Stimulated activated CD4-positive, alpha-beta T cell treated with anti-CD3 and anti-CD28 coated beads, TNF-alpha, amount 100 ng/mL, for 48 hours (primary cell): ENCODE measurements around the gene ALB.
"Not testable (repeated sequence)": the region's sequence is repeated elsewhere in the genome, so short reads cannot be mapped to it uniquely, and the experiment has no call there.

Experiments
- DNase-seq, 3 donors: peaks; one replicate each; pipeline ENCODE4 v3.0.0-alpha.2; 2020; ENCODE audit warnings: low read depth in 3 of 3

The ALB gene

DNA sequence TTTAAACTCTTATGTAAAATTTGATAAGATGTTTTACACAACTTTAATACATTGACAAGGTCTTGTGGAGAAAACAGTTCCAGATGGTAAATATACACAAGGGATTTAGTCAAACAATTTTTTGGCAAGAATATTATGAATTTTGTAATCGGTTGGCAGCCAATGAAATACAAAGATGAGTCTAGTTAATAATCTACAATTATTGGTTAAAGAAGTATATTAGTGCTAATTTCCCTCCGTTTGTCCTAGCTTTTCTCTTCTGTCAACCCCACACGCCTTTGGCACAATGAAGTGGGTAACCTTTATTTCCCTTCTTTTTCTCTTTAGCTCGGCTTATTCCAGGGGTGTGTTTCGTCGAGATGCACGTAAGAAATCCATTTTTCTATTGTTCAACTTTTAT is at the start of gene ALB:
Gene ALB, plus strand, starts transcription at position 246 of the 400 bp plus-strand sequence. Its CDS starts 41 bp downstream, at position 287.
- DNase-seq: no peak

DNA sequence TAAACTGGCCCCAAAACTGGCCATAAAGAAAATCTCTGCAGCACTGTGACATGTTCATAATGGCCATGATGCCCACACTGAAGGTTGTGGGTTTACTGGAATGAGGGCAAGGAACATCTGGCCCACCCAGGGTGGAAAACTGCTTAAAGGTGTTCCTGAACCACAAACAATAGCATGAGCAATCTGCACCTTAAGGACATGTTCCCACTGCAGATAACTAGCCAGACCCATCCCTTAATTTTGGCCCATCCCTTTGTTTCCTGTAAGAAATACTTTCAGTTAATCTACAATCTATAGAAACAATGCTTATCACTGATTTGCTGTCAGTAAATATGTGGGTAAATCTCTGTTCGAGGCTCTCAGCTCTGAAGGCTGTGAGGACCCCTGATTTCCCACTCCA is 46.9 kb upstream of the ALB start:
- not testable (repeated sequence) for DNase-seq

GRCh38 chr4:73369506-73370199 is 34.4 kb upstream of the ALB start:
- not testable (repeated sequence) for DNase-seq

DNA sequence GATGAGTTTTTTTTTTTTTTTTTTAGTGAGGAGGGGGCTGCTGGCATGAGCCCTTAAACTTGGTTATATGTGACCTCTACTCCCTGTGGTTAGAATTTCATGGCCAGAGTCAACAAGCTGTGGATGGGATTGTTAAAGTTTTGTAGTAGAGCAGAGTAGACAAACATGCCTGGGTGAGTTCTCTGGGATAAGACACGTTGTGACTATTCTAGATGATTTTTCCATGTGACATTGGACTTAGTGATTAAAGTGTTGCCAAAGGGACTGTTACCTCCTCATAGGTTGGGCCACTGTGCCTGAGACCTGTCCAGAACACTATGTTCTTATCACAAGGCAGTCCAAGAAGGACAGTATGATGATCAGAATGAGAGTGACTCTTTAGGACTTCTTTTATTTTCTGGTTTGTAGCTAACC is 28.8 kb upstream of the ALB start:
- DNase-seq: no peak

DNA sequence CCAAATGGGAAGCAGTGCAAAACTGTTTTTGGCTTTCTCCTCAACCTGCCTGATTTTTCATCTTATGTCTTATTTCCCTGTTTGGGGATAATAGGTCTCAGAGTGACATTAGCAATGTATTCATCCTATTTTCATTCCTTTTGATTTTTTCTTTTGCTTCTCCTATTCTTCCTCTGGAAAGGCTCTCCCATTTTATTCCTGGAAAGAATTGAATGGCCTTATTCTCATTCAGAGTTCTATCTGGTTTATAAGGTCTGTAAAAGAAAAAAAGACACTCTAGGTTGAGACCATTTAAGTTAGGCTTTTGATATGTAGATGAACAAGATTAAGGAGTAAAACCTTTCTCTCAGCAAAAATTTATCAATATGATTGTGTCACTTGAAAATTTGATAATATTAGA is 27.8 kb upstream of the ALB start:
- DNase-seq: no peak

GRCh38 chr4:73376976-73377375 is 27.1 kb upstream of the ALB start:
- DNase-seq: no peak

- no peak for DNase-seq
Observed at GRCh38 chr4:73378887-73379286, 25.2 kb upstream of the ALB start.

DNA sequence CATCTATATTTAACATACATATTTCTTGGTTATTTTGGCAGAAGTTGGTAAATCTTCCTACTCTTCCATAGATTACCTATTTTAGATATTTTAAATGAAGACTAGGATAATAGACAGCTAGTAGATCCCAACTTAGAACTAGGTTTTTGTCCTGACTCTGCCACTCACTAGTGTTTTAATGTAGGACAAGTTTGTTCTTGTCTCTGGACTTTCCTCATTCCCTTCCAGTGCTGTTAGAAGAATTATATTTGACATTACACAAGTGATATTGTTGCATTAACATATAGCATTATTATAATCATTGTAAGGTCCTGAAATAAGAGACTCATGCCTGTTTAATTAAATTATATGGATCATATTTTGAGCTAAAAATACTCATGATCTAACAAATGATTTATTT is 24.1 kb upstream of the ALB start:
- DNase-seq: no peak

DNA sequence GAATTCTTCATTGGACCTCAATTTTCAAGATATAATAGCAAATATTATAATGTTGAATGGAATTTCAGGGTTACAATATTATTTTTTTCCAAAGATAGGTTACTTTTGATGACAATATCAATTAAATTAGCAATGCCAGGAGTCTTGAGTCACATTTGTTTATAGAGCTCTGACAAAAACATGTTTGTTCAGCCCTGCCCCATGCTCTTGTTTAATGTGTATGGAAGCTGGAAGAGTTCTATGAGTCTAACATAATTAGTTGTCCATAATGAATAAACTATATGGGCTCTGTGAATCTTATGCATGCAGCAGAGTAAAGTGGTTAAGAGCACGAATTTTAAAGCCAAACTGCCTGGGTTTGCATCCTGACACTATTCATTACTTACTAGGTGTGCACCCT is 22.9 kb upstream of the ALB start:
- no peak for DNase-seq

DNA sequence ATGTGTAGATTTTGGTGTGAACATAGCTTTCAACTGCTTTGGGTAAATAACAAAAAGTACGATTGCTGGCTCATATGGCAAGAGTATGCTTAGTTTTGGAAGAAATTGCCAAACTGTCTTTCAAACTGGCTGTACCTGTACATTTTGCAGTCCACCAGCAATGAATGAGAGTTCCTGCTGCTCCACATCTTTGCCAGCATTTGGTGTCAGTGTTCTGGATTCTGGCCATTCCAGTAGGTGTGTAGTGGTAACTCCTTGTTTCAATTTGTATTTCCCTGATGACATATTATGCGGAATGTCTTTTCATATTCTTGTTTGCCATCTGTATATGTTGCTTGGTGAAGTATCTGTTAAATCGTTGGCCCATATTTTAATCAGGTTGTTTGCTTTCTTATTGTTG is 20.6 kb upstream of the ALB start:
- no peak for DNase-seq

DNA sequence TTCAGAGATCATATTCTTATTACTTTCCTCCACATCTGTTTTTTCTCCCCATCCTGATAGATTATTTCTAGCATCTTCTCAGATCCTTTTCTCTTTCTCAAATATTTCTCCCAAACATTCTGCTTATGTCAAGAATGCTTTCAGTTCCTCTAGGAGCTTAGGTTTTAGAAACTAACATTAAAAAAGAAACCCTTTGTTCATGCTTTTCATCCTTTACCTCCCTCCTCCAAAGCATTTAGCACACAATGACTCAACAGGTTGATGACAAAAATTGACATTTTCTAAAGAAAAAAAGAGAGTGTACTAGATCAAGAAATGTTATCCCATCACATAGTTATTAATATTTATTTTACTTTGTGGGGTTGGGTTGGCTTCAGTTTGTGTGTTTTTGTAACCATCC is 16.5 kb upstream of the ALB start:
- no peak for DNase-seq

- no peak for DNase-seq
Observed at GRCh38 chr4:73388887-73389286, 15.2 kb upstream of the ALB start.

GRCh38 chr4:73389663-73390062 is 14.4 kb upstream of the ALB start:
- DNase-seq: not testable (repeated sequence)

DNA sequence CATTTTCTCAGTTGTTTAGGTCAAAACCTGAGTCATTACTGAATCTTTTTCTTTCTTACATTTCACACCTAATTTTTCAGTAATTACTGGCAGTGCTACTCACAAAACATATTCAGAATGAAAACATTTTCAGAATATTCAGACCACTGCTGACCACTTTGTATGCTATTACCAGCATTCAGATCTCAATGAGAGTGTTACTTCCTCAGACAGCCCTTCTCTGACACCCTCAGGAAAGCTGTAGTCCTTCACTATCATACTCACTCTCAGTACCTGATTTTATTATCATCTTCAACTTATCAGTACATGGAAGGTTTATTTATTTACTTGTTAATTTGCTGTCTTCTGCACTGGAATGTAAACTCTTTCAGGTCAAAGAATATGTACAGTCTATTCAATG is 12.3 kb upstream of the ALB start:
- DNase-seq: no peak

GRCh38 chr4:73392936-73393335 is 11.2 kb upstream of the ALB start:
- DNase-seq: no peak

DNA sequence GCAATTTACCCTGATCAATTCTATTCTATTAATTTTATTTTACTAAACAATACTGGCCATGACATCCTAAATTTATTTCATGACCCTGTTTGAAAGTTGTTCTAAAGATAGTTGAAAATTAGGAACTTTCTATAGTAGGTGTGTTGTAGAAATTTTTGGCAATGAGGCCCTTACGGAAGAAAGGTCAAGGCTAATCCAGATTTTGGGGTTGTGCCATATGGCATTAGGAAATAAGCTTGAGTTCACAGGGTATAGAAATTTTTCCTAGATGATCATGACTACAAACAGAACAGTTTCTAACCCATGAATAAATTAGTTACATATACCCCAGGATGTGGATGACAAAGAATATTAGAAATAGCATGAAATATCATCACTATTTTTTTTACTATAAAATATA is 7.8 kb upstream of the ALB start:
- DNase-seq: no peak

DNA sequence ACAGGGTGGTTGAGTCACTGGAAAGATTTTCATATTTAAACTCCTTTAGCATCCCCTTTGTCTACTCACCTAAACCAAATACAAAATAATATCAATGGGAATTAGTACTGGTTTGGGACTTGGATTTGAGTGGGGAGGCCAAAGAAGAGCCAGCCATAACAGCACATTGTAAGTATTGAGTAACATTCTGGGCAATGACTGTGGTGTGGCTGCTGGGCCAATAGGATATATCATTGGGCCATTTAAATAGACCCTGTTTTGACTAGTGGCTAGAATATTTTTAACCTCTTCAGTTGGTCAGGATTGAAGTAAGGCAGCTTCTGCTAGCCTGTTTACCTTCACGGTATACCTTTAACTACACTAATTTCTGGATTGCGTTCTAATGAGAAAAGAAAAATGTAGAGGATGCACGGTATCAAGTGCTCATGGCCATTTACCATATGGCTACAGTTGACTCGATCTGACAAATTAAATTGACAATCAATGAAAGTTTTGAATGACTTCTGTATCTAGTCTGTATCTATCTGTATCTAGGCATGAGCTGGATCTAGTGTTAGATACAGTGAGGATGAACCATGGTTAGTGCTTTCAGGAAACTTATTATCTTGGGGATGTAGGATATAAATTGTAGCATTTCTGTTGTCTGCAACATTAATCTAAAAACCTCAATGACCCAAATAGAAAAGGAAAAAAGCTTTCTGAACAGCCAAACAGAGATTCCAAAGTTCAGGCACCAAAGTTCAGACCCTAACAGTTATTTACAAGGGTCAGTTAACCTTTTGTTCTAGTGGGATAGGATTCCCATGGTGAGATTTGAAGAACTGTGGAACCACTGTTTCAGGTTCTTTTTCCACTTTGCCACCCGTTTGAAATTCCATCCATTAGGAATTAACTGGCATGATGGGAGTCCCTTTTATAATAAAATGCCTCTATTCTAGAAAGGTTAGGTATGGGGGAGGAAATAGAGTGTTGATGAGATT is 6.8 kb upstream of the ALB start:
- DNase-seq: no peak

GRCh38 chr4:73401412-73401811 is 2.7 kb upstream of the ALB start:
- no peak for DNase-seq

- DNase-seq: no peak
Observed at GRCh38 chr4:73404457-73404856, 370 bp downstream of the ALB start.

DNA sequence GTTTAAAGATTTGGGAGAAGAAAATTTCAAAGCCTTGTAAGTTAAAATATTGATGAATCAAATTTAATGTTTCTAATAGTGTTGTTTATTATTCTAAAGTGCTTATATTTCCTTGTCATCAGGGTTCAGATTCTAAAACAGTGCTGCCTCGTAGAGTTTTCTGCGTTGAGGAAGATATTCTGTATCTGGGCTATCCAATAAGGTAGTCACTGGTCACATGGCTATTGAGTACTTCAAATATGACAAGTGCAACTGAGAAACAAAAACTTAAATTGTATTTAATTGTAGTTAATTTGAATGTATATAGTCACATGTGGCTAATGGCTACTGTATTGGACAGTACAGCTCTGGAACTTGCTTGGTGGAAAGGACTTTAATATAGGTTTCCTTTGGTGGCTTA is 1.1 kb downstream of the ALB start:
- DNase-seq: no peak

DNA sequence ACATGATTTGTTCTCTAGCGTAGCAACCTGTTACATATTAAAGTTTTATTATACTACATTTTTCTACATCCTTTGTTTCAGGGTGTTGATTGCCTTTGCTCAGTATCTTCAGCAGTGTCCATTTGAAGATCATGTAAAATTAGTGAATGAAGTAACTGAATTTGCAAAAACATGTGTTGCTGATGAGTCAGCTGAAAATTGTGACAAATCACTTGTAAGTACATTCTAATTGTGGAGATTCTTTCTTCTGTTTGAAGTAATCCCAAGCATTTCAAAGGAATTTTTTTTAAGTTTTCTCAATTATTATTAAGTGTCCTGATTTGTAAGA is 2.4 kb downstream of the ALB start:
- DNase-seq: no peak

- DNase-seq: no peak
Observed at GRCh38 chr4:73407227-73407673, 3.2 kb downstream of the ALB start.
